ENCODE results near the gene FBXL19.

GRCh38 chr16:30992931-30993816 is 69.8 kb downstream of the FBXL19 start:
- TF ChIP-seq CTCF (optimal IDR thresholded peaks at IDR 0.05 in 1 of 3, IDR thresholded peaks at IDR 0.05 in 1 of 3, conservative IDR thresholded peaks at IDR 0.05 in 1 of 3; ENCODE audit: extremely low read depth in 1 of 3, insufficient read depth in 2 of 3, low read length in 3 of 3) (no peak), EZH2 (IDR thresholded peaks at IDR 0.05; ENCODE audit: low read length) (no peak)
